ENCODE data around the gene SNRNP27. TPM values are rescaled to one million over a fixed set of nuclear protein-coding genes. Genes with fewer than 3 reads are reported as not detected.
A peak's percentile ranks its signal among the peaks of the same experiment; 100 is the strongest.
"Not testable (repeated sequence)": the region's sequence is repeated elsewhere in the genome, so short reads cannot be mapped to it uniquely, and the experiment has no call there.

The SNRNP27 gene
- total RNA-seq, 1 donor from 2014 or later = 84.1 TPM

DNA sequence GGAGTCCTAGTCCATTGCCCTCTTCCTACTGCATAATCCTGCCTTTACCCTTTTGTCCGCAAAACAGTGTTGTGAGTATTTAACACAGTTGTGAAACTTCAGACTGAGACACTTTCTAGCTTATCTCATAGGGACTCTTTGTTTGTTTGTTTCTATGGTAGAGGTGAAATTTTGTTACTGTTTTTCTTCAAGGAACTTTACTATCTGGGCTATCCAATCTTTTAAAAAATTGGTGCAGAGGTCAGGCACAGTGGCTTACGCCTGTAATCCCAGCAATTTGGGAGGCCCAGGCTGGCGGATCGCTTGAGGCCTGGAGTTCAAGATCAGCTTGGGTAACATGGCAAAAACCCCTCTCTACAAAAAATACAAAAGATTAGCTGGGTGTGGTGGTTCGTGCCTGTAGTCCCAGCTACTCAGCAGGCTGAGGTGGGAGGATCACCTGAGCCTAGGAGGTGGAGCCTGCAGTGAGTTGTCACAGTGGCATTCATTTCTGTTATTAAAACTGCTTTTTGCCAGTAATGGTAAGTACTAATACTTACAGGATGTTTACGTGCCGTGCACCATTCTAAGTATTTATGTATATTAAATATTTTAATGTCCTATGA is 45.5 kb upstream of the SNRNP27 start:
- Histone ChIP-seq H3K27me3 (ENCODE audit: control insufficient read depth, insufficient read depth, low read length) (no peaks in the 10 kb centered on the region), H3K36me3 (ENCODE audit: control insufficient read depth, insufficient read depth, low read length) (peaks cover 2% of the 10 kb centered on the region), H3K4me3 (ENCODE audit: low read depth, low read length) (no peak overlapping the region)
- no peak for DNase-seq (ENCODE audit: low read depth)
- no peak for TF ChIP-seq CTCF (IDR thresholded peaks at IDR 0.05; ENCODE audit: insufficient read depth, low read length, poor library complexity, severe bottlenecking)

DNA sequence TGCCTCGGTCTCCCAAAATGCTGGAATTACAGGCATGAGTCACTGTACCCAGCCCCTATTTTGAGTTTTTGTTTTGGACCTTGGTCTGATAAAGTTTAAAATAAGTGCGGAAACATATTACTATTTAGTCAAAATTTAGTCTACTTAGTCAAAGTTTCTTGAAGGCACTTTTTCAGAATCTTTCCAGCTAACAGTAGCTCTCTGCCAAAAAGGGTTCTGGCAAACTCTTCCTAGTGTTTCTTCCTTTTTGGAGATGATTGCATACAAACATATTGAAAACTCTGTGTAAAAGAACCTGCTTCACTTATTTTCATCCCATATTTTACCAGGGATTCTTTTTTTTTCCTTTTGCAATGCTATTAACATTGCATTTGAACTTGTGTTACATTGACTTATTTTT is 35.5 kb upstream of the SNRNP27 start:
- no peak for TF ChIP-seq CTCF (IDR thresholded peaks at IDR 0.05; ENCODE audit: insufficient read depth, low read length, poor library complexity, severe bottlenecking)

DNA sequence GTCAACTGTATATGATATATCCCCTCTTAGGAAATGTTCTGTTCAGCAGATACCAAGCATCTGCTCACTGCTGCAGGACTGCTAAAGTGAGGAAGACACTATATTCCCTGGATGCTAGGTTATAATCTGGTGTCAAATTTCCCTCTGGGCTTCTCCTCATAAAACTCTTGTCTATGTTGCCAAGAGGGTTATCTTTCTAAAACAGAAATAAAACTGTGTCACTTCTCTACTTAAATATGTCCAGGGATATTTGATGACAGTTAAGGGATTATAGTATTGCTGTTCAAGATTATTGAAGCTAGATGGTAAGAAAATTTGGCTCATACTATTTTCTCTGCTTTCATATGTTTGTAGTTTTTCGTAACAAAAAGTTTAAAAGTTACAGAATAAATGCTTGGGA is 30.5 kb upstream of the SNRNP27 start:
- no peak for TF ChIP-seq CTCF (IDR thresholded peaks at IDR 0.05; ENCODE audit: insufficient read depth, low read length, poor library complexity, severe bottlenecking)
- Histone ChIP-seq H3K36me3 (ENCODE audit: control insufficient read depth, insufficient read depth, low read length) (no peaks in the 10 kb centered on the region), H3K27me3 (ENCODE audit: control insufficient read depth, insufficient read depth, low read length) (no peaks in the 10 kb centered on the region), H3K4me3 (ENCODE audit: low read depth, low read length) (no peak overlapping the region)
- DNase-seq (ENCODE audit: low read depth) = no peak

More for the DNA sequence above, 35.5 kb upstream of the SNRNP27 start:
- no peaks in the 10 kb centered on the region for H3K36me3 ChIP-seq (ENCODE audit: control insufficient read depth, insufficient read depth, low read length)
- H3K27me3 ChIP-seq (ENCODE audit: control insufficient read depth, insufficient read depth, low read length) = no peaks in the 10 kb centered on the region
- no peak for DNase-seq (ENCODE audit: low read depth)
- no peak overlapping the region for H3K4me3 ChIP-seq (ENCODE audit: low read depth, low read length)

DNA sequence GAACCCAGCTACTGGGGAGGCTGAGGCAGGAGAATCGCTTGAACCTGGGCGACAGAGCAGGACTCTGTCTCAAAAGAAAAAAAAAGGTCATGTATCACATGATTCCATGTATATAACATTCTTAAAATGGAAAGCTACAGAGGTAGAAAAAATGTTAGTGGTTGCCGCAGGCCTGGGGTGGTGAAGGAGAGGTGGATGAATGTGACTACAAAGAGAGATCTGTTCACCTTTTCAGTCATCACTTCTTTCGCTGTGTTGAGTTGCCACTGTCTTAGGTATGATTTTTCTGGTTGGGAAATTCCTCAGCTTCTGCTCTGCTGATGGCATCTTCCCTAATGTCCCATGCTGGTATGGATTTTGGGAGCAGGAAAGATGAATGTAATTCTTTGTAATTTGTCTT is 5.3 kb upstream of the SNRNP27 start:
- no peaks in the 10 kb centered on the region for H3K27me3 ChIP-seq (ENCODE audit: control insufficient read depth, insufficient read depth, low read length)
- no peak for TF ChIP-seq CTCF (IDR thresholded peaks at IDR 0.05; ENCODE audit: insufficient read depth, low read length, poor library complexity, severe bottlenecking)
- no peak for DNase-seq (ENCODE audit: low read depth)
- H3K4me3 ChIP-seq (ENCODE audit: low read depth, low read length) = no peak overlapping the region
- no peaks in the 10 kb centered on the region for H3K36me3 ChIP-seq (ENCODE audit: control insufficient read depth, insufficient read depth, low read length)

- H3K4me3 ChIP-seq (ENCODE audit: low read depth, low read length) = no peak overlapping the region
- H3K27me3 ChIP-seq (ENCODE audit: control insufficient read depth, insufficient read depth, low read length) = no peaks in the 10 kb centered on the region
- TF ChIP-seq CTCF (IDR thresholded peaks at IDR 0.05; ENCODE audit: insufficient read depth, low read length, poor library complexity, severe bottlenecking) = no peak
- DNase-seq (ENCODE audit: low read depth) = no peak
- H3K36me3 ChIP-seq (ENCODE audit: control insufficient read depth, insufficient read depth, low read length) = no peaks in the 10 kb centered on the region
These were observed 4.5 kb upstream of the SNRNP27 start for GRCh38 chr2:69889302-69889701.

DNA sequence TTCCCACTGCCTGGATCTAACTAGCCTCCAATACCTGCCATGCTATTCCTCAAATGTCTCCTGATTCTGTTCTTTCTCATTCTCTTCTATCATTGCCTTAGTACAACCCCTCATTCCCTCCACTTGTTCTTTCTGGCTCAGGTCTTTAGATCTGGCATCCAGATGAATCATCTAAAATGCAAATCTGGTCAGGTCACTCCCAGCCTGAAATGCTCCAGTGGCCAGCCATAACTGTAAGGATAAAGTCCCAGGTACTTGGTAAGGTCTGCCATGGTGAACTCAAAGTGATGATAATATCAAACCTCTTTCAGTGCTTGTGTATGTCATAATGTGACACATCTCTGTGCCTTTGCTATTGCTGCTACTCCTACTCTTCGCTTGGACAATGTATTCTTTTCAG is 2.9 kb upstream of the SNRNP27 start:
- Histone ChIP-seq H3K4me3 (ENCODE audit: low read depth, low read length) (no peak overlapping the region), H3K27me3 (ENCODE audit: control insufficient read depth, insufficient read depth, low read length) (no peaks in the 10 kb centered on the region), H3K36me3 (ENCODE audit: control insufficient read depth, insufficient read depth, low read length) (no peaks in the 10 kb centered on the region)
- no peak for TF ChIP-seq CTCF (IDR thresholded peaks at IDR 0.05; ENCODE audit: insufficient read depth, low read length, poor library complexity, severe bottlenecking)
- DNase-seq (ENCODE audit: low read depth) = no peak

GRCh38 chr2:69892838-69893424 is 825 bp upstream of the SNRNP27 start:
- not testable (repeated sequence) for H3K27me3 ChIP-seq (ENCODE audit: control insufficient read depth, insufficient read depth, low read length); DNase-seq (ENCODE audit: low read depth); H3K4me3 ChIP-seq (ENCODE audit: low read depth, low read length); H3K36me3 ChIP-seq (ENCODE audit: control insufficient read depth, insufficient read depth, low read length)

- H3K27me3 ChIP-seq (ENCODE audit: control insufficient read depth, insufficient read depth, low read length); H3K36me3 ChIP-seq (ENCODE audit: control insufficient read depth, insufficient read depth, low read length); DNase-seq (ENCODE audit: low read depth): not testable (repeated sequence)
- H3K4me3 ChIP-seq (ENCODE audit: low read depth, low read length) = peak overlapping the region; percentile 73
These were observed 981 bp downstream of the SNRNP27 start for GRCh38 chr2:69894737-69895136.

Measured in kidney epithelial cell (primary cell).